VCaP (cell line): ENCODE data around the gene TSPAN4.

Source experiments
- H3K27ac ChIP-seq: fragments of 450-650 bp; 2 replicates; pipeline ENCODE4 v1.5.1; 2017
- CTCF ChIP-seq: fragments of 450-650 bp; conservative IDR thresholded peaks from 2 replicates; pipeline ENCODE4 v1.5.1; 2017; ENCODE audit warnings: mild to moderate bottlenecking, moderate library complexity

TSPAN4 gene

DNA sequence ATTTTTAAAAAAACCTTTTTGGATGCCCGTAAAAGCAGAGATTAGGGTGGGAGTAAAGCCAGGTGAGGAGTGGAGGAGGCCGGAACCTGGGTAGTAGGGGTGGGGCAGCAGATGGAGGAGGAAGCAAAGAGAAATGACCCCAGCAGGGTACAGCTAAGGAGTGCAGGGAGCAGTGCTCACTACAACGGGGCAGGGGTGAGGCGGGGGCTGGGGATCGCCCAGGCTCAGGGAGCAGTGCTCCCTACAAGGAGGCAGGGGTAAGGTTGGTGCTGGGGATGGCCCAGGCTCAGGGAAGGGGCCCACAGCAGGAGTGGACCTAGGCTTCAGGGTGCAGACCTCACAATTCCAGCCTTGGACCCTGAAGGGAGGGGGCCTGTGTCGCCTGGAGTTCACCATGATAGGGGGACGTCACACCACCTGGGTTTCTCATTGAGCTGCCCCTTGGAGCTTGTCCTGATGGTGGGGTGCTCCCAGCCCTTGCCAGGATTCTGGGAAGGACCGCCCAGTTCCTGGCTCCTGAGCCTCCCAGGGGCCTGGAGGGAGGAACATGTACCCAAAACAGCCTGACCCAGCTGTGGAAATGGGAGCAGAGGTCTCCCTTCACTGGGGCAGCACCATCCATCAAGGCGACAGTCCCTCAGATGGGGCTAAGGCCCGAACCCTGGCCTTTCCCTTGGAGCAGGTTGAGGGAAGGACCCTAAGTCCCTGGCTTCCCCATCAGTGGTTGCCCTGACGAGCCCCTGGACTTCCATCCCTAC lies 26.8 kb upstream of the TSPAN4 start:
- H3K27ac ChIP-seq: no peak overlapping the region
- TF ChIP-seq CTCF: no peak

DNA sequence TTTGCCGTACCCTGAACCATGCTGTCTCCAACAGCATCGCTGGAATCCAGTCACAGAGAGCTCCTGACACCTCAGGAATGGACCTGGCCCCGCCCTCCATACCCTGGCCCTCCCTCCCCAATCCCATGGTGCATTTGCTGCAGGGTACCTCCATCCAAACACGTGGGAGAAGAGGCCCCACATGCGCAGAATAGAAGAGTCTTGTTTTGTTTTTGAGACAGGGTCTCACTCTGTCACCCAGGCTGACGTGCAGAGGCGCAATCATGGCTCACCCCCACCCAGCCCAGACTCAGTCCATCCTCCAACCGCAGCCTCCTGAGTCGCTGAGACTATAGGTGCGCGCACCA lies 26.2 kb upstream of the TSPAN4 start:
- no peak for TF ChIP-seq CTCF
- H3K27ac ChIP-seq: no peak overlapping the region

DNA sequence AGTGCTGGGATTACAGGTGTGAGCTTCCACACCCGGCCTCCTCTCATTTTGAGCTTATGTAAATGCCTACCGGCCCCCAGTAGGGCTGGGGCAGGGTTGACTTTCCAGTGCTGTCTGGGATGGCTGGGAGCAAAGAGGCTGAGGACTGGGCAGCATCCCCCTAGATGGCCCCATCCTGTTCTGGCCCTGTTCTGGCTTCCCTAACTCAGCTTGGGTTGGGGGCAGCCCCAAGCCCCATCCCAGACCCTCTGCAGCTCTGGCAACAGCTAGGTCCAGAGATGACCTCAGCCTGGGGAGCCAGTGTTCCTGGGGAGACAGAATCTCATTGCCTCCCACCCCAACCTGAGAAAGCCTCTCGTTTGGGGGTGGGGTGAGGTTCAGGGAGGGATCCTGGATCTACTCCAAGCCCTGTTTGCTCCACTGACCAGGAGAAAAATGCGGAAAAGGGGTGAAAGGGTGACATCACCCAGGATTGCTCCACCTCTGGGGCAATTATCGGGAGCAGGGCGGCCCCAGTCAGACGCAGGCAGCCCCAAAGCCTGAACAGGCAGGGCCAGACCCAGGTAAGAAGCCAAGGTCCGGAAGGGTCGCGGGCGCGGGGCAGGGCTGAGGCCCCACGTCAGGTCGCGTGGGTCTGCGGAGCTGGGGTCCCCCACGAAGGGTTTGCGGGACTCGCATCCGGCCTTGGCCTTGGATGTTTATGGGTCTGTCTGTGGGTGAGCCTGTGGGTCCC lies 24.1 kb upstream of the TSPAN4 start, which contains the start of gene PNPLA2:
Gene PNPLA2, plus strand, starts transcription at position 519 of the 733 bp plus-strand sequence. CDS start 805 bp downstream, outside the sequence.
- peak within 1 kb of the TSS; percentile 95 for H3K27ac ChIP-seq
- TF ChIP-seq CTCF: no peak

DNA sequence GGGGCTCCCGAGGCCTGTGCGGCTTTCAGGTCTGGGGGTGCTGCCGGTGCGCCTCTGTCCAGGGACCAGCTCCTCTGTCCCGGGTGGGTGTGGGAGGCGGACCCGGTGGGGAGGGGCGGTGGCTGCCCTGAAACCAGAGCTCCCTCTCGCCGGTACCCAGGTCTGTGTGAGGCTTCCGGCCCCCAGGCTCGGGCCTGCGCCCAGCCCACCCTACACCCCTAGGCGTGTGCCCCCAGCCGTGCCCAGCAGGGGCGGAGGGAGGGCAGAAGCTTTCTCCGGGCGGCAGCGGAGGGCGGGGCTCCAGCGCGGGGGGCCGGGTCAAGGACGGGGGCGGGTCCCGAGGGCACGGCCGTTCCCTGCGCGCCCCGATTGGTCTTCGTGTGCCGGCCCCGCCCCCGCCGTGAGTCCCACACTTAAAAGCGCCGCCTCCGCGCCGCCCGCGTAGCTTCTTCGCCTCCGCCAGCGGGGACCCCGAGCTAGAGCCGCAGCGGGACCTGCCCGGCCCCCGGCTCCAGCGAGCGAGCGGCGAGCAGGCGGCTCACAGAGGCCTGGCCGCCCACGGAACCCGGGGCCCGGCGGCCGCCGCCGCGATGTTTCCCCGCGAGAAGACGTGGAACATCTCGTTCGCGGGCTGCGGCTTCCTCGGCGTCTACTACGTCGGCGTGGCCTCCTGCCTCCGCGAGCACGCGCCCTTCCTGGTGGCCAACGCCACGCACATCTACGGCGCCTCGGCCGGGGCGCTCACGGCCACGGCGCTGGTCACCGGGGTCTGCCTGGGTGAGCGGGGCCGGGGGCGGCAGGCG lies 23.3 kb upstream of the TSPAN4 start:
- H3K27ac ChIP-seq: peak overlapping the region; percentile 95

DNA sequence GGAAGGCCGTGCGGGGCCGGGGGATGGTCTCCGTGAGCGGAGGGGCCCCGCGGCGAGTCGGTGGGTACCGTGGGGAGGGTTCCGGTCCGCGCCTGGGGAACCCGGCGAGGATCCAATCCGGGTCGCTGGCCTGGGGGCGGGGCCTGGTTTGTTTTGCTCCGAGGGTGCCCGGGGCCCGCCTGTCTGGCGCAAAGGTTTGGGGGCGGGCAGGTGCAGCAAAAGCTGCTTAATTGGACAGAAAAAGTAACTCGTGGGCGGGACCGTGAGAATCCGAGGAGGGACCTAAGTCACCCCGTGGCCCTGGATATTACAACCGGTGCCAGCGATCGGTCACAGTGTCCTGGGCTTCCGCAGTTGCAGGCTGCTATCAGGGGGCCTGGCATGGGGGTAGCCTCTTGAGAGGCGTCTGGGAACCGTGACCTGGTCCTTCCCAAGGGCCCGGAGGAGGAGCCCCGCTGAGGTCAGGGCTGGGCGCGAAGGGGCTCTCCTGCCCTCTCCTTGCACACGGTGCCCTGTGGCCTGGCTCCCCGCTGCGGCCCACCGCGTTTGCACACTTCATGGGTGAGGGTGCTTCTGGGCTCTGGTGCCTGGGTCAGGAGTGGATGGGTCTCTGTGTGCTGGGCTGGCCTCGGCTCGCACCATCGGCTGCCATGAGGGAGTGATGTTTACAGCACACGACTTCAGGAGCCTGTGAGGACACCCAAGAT lies 22.6 kb upstream of the TSPAN4 start:
- peak overlapping the region; percentile 95 for H3K27ac ChIP-seq
- no peak for TF ChIP-seq CTCF

More for the DNA sequence above, 23.3 kb upstream of the TSPAN4 start:
- peak; percentile 17; the same call in 1 of the 2 replicates for TF ChIP-seq CTCF

DNA sequence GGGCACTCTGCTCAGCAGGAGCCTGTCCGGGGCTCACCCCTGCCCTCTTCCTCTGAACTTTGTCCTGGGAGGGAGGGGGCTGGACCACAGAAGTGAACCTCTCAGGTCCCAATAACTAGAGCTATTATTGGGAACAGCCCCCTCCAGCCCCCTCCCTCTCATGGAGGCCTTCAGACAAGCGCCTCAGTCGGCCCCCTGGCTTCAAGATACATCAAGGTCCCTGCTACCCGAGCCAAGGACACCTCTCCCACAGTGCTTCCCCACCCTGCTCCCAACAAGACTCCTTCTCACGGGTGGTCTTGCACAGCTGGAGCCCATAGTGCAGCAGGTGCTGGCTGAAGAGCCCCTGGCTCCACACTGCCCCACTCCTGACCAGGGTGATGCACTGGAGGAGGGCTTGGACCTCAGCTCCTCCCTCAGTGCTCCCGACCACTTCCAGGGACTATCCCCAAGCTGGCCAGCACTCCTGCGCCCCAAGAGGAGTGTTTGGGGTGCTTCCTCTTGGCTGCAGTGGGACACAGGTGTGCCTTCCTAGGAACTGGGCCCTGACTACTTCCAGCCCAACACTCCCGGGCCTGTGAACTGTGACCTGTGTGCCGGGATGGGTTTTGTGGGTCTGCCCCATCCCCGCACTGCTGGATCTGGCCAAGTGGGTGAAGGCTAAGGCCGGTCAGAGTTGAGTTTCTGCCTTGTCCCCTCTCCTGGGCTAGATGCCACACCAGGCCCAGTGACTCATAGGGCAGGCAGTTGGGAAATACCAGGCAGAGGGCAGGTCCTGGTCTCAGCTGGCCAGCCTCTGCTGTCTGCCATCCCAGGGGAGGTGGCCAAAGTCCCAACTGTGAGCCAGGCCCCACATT lies 21.8 kb upstream of the TSPAN4 start:
- no peak for TF ChIP-seq CTCF
- peak overlapping the region; percentile 95 for H3K27ac ChIP-seq
